GM19455 (cell line): Measurements from ENCODE around the gene TEX2.
A peak's percentile ranks its signal among the peaks of the same experiment; 100 is the strongest.

Experiments
- ATAC-seq: cut with Tn5 transposase; IDR thresholded peaks from one replicate; pipeline ENCODE4 v1.9.1; 2021; ENCODE audit not compliant: unreplicated experiment

TEX2 gene

GRCh38 chr17:64148017-64148631 is 114.9 kb downstream of the TEX2 start:
- no peak for ATAC-seq

- no peak for ATAC-seq
These were observed 115.7 kb downstream of the TEX2 start for GRCh38 chr17:64147110-64148016.

- ATAC-seq: peak; percentile 5
These were observed 116.5 kb downstream of the TEX2 start for GRCh38 chr17:64146418-64147109.

GRCh38 chr17:64145751-64146417 is 117.2 kb downstream of the TEX2 start:
- ATAC-seq: peak; percentile 96

- peak; percentile 15 for ATAC-seq
These were observed 117.7 kb downstream of the TEX2 start for GRCh38 chr17:64145375-64145750.

GRCh38 chr17:64139542-64139941 is 123.5 kb downstream of the TEX2 start:
- no peak for ATAC-seq

GRCh38 chr17:64138441-64138840 is 124.6 kb downstream of the TEX2 start:
- no peak for ATAC-seq

GRCh38 chr17:64135000-64135399 is 128.1 kb downstream of the TEX2 start:
- no peak for ATAC-seq

GRCh38 chr17:64134216-64134970 is 128.7 kb downstream of the TEX2 start:
- no peak for ATAC-seq

GRCh38 chr17:64133546-64134215 is 129.4 kb downstream of the TEX2 start:
- no peak for ATAC-seq

- no peak for ATAC-seq
These were observed 131.3 kb downstream of the TEX2 start for GRCh38 chr17:64131606-64132270.

GRCh38 chr17:64130559-64131001 is 132.5 kb downstream of the TEX2 start:
- ATAC-seq: peak; percentile 9

- peak; percentile 74 for ATAC-seq
These were observed 133.1 kb downstream of the TEX2 start, which contains the start of gene ERN1 for GRCh38 chr17:64129765-64130558. Gene ERN1, minus strand, starts transcription at chr17:64130144. Its CDS starts 115 bp downstream, at chr17:64130029.

GRCh38 chr17:64129515-64129764 is 133.6 kb downstream of the TEX2 start:
- peak; percentile 12 for ATAC-seq

GRCh38 chr17:64128787-64129514 is 134.1 kb downstream of the TEX2 start:
- ATAC-seq: no peak

- ATAC-seq: no peak
These were observed 136.1 kb downstream of the TEX2 start for GRCh38 chr17:64126918-64127317.

GRCh38 chr17:64125937-64126336 is 137.1 kb downstream of the TEX2 start:
- ATAC-seq: no peak

- ATAC-seq: no peak
These were observed 138.5 kb downstream of the TEX2 start for GRCh38 chr17:64124609-64125008.
